ENCODE data around the gene YBX2.
"Not testable (repeated sequence)": the region's sequence is repeated elsewhere in the genome, so short reads cannot be mapped to it uniquely, and the experiment has no call there.

YBX2 gene

DNA sequence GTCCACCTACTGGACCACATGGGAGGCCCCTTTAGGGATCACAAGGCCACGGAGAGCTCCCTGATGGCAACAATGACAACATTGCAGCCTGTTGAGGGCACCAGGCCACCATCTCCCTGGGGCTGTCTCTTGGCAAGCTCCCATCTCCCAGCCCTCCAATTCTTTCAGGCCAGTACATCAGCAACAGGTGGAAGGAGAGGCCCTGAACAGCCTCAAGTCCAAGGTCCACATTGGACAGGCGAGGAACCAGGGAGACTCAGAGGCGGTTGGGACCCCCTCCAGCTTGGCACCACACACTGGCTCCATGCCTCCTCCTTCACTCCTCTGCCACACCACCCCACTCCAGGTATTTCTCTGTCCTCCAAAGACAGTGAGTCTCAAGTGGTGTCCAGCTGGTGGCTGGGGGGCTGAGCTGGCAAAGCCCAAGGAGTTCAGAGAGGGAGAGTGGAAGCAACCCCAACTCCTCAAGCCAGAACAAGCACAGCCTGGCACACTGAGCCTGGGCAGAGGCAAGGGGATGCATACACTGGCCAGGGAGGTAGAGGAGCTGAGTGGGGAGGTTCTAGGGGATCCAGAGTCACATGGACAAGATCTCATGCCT is 40.6 kb upstream of the YBX2 start:
- TF ChIP-seq, protein P1, sequence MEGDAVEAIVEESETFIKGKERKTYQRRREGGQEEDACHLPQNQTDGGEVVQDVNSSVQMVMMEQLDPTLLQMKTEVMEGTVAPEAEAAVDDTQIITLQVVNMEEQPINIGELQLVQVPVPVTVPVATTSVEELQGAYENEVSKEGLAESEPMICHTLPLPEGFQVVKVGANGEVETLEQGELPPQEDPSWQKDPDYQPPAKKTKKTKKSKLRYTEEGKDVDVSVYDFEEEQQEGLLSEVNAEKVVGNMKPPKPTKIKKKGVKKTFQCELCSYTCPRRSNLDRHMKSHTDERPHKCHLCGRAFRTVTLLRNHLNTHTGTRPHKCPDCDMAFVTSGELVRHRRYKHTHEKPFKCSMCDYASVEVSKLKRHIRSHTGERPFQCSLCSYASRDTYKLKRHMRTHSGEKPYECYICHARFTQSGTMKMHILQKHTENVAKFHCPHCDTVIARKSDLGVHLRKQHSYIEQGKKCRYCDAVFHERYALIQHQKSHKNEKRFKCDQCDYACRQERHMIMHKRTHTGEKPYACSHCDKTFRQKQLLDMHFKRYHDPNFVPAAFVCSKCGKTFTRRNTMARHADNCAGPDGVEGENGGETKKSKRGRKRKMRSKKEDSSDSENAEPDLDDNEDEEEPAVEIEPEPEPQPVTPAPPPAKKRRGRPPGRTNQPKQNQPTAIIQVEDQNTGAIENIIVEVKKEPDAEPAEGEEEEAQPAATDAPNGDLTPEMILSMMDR (IDR thresholded peaks at IDR 0.05; ENCODE audit: low read depth, low read length, missing control alignments): no peak
- H3K4me3 ChIP-seq (ENCODE audit: low read depth, low read length): no peak overlapping the region
- no peak for DNase-seq (ENCODE audit: low read depth)

DNA sequence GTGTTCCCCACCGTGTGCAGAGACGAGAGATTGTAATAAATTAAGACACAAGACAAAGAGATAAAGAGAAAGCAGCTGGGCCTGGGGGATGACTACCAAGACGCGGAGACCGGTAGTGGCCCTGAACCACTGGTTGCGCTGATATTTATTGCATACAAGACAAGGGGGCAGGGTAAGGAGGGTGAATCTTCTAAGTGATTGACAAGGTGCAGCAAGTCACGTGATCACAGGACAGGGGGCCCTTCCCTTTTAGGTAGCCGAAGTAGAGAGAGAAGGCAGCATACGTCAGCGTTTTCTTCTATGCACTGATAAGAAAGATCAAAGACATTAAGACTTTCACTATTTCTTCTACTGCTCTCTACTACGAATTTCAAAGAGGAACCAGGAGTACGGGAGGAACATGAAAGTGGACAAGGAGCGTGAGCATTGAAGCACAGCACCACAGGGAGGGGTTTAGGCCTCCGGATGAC is 38.2 kb upstream of the YBX2 start:
- not testable (repeated sequence) for DNase-seq (ENCODE audit: low read depth)

DNA sequence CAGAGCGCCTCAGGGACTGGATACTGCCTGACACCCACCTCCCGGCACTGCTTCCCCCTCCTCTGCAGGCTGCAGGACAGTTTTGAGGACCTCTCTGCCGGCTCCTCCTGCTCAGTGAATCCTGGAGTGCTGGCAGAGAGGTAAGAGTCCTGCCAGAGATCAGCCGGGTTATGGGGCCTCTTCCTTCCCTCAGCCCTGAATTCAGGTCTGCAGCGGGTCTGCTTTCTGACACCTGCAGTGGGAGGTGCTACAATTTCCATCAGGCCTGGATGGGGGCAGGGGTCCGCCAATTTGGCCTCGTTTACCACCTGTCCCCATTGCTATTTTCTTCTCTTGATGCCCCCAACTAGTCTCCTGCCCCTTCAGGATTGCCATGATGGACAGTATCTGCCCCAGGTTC is 37.7 kb upstream of the YBX2 start:
- TF ChIP-seq, protein P1 (IDR thresholded peaks at IDR 0.05; ENCODE audit: low read depth, low read length, missing control alignments): no peak
- H3K4me3 ChIP-seq (ENCODE audit: low read depth, low read length): peak overlapping the region; percentile 15; the same call in 1 of the 2 replicates
- DNase-seq (ENCODE audit: low read depth): no peak

More for the DNA sequence above, 38.2 kb upstream of the YBX2 start:
- H3K4me3 ChIP-seq (ENCODE audit: low read depth, low read length): peak overlapping the region; percentile 15; the same call in 1 of the 2 replicates

DNA sequence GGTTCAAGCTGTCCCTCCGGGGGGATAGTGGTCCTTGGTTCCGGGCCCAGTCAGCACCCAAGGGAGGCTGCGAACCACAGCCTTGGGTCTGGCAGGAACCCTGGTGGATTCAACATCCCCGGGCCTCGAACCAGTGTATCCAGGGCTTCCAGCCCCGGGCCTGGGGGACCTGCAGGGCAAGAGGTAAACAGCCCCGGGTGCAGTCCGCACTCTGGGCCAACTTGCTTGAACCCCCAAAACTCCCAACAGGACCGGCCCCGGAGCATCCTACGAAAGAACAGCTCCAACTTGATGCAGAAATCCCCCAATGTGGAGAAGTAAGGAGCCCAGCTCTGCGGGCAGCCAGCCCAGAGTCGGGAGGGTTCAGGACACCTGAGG is 36.2 kb upstream of the YBX2 start:
- DNase-seq (ENCODE audit: low read depth): no peak
- H3K4me3 ChIP-seq (ENCODE audit: low read depth, low read length): peak overlapping the region; percentile 65
- TF ChIP-seq, protein P1 (IDR thresholded peaks at IDR 0.05; ENCODE audit: low read depth, low read length, missing control alignments): no peak

DNA sequence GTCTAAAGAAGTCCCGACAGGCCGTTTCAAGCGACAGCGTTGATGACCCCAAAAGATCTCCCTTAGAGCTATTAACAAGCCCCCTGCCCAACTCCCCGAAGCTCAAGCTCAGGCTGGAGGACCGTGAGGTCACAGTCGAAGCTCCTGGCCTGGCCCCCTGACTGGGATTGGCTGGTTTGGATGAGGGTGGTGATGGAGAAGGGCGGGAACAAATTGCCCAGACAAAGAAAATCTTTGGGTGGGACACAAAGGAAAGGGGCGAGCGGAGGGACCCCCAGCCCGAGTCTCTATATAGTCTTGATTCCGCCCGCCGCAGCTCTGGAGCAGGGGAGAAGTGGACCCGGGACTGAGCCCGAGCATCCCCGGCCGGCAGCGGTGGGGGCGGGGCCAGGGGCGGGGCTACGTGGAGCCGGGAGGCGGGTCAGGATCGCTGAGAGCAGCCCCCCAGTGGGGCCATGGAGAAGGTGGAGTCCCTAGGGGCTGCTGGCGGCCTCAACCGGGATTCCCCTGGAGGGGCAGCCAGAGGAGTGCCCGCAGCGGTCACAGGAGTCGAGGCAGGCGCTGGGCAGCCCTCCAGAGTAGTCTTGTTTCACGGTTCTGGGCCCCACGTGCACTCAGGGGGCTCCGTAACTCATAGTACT is 35.7 kb upstream of the YBX2 start:
- DNase-seq (ENCODE audit: low read depth): peak; percentile 61
- TF ChIP-seq, protein P1 (IDR thresholded peaks at IDR 0.05; ENCODE audit: low read depth, low read length, missing control alignments): no peak

DNA sequence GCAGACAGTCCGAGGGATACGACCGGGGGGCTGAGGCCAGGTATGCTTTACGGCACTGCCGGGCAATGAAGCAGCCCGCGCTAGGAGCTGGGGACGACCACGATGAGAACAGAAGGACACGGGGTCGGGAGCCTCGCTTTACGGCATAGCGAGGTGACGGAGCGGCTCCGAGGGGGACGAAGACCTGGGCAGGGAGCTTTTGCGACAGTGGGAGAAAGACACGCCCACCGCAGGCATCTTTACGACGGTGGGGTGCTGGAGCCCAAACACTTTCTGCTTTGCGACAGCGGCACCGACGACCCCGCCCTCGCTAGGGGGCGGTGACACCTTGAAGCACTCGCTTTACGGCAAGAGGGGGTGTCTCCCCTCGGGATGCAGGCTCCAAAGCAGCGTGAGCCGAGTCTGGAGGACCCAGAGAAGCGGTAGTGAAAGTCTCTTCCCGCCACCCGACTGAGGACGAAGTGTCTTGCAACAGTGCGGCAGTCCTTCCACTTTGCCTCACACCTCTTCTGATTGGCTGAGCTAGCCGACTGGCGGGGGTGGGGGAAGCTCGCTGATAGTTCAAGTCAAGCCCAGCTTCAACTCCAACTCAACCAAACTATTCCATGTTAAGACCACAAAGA is 35.0 kb upstream of the YBX2 start:
- TF ChIP-seq, protein P1 (IDR thresholded peaks at IDR 0.05; ENCODE audit: low read depth, low read length, missing control alignments): no peak
- DNase-seq (ENCODE audit: low read depth): peak; percentile 99
- peak overlapping the region; percentile 65 for H3K4me3 ChIP-seq (ENCODE audit: low read depth, low read length)

More for the DNA sequence above, 35.7 kb upstream of the YBX2 start:
- peak overlapping the region; percentile 65 for H3K4me3 ChIP-seq (ENCODE audit: low read depth, low read length)

DNA sequence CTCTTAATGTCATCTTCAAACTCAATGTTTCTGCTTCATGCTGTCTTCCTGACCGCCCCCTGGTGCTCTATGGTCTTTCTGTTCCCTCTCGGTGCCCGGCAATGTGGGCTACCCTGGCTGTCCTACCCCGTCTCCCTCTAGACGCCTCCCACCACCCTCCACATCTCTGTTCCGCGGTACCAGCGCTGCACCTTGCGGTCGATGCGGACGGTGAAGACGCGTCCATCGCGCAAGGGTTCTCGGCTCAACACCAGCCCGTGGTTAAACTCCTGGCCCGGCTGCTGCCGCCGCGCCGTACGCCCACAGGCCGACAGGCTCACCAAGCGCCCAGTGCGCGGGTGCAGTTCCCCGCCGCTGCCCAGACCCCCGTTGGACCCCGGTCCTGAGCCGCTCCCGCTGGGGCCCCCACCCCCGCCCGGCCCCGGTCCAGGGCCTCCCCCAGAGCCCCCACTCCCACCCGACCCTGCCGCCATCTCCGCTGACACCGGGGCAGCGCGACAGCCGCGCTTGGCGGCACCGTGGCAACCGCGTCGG is 34.5 kb upstream of the YBX2 start, which contains the start of gene NEURL4:
Gene NEURL4, minus strand, starts transcription at position 496 of the 534 bp plus-strand sequence. Its CDS starts 23 bp downstream, at position 473.
- TF ChIP-seq, protein P1 (IDR thresholded peaks at IDR 0.05; ENCODE audit: low read depth, low read length, missing control alignments): no peak
- peak within 1 kb of the TSS; percentile 65 for H3K4me3 ChIP-seq (ENCODE audit: low read depth, low read length)
- no peak for DNase-seq (ENCODE audit: low read depth)

All from GM12864 (cell line).